NT2/D1 (cell line): ENCODE measurements around the gene LRRC2.
"Not testable (repeated sequence)": the region's sequence is repeated elsewhere in the genome, so short reads cannot be mapped to it uniquely, and the experiment has no call there.

Experiments used
- DNase-seq: peaks from one replicate; pipeline ENCODE4 v3.0.0-alpha.2; 2011; ENCODE audit warnings: low read depth, low spot score
- H3K27me3 ChIP-seq: 2 replicates; pipeline ENCODE4 v1.6.0; 2011; ENCODE audit warnings: mild to moderate bottlenecking; ENCODE audit not compliant: insufficient read length, insufficient read depth
- H3K36me3 ChIP-seq: 2 replicates; pipeline ENCODE4 v1.6.1; 2011; ENCODE audit warnings: mild to moderate bottlenecking, low read length, mixed read lengths; ENCODE audit not compliant: insufficient read depth, insufficient read length
- H3K4me1 ChIP-seq: 2 replicates; pipeline ENCODE4 v1.5.1; 2011; ENCODE audit not compliant: insufficient read depth, insufficient read length
- H3K4me3 ChIP-seq: 2 replicates; pipeline ENCODE4 v1.5.1; 2011; ENCODE audit warnings: low read depth; ENCODE audit not compliant: insufficient read length
- H3K9ac ChIP-seq: 2 replicates; pipeline ENCODE4 v1.6.0; 2011; ENCODE audit warnings: low read depth; ENCODE audit not compliant: insufficient read length
- H3K9me3 ChIP-seq: 2 replicates; pipeline ENCODE4 v1.5.1; 2011; ENCODE audit warnings: mild to moderate bottlenecking, low read length; ENCODE audit not compliant: insufficient read depth
- SUZ12 ChIP-seq: IDR thresholded peaks from 2 replicates; pipeline ENCODE4 v1.6.1; 2011; ENCODE audit not compliant: insufficient read length, insufficient read depth; ENCODE audit errors: extremely low read depth
- YY1 ChIP-seq: IDR thresholded peaks from 2 replicates; pipeline ENCODE4 v1.6.1; 2011; ENCODE audit not compliant: insufficient read length, insufficient read depth
- ZNF274 ChIP-seq: IDR thresholded peaks from 2 replicates; pipeline ENCODE4 v1.6.1; 2011; ENCODE audit warnings: mild to moderate bottlenecking, low read depth, low read length

LRRC2 gene

GRCh38 chr3:46551615-46552014, 14.5 kb downstream of the LRRC2 start:
- no peak overlapping the region for H3K9ac ChIP-seq
- H3K4me1 ChIP-seq: peaks cover 6% of the 10 kb centered on the region
- H3K27me3 ChIP-seq: no peaks in the 10 kb centered on the region
- TF ChIP-seq YY1 (no peak), ZNF274 (no peak), SUZ12 (no peak)
- no peak for DNase-seq
- no peaks in the 10 kb centered on the region for H3K36me3 ChIP-seq
- H3K4me3 ChIP-seq: no peak overlapping the region
- peaks cover 8% of the 10 kb centered on the region; the same call in 1 of the 2 replicates for H3K9me3 ChIP-seq

- Histone ChIP-seq H3K4me3 (no peak overlapping the region), H3K4me1 (peaks cover 6% of the 10 kb centered on the region), H3K9me3 (peaks cover 8% of the 10 kb centered on the region; the same call in 1 of the 2 replicates), H3K27me3 (no peaks in the 10 kb centered on the region), H3K9ac (no peak overlapping the region), H3K36me3 (no peaks in the 10 kb centered on the region)
- DNase-seq: no peak
- TF ChIP-seq YY1: no peak
- no peak for TF ChIP-seq ZNF274
- TF ChIP-seq SUZ12: no peak
Observed at GRCh38 chr3:46549989-46550388, 16.1 kb downstream of the LRRC2 start.

GRCh38 chr3:46549408-46549904, 16.6 kb downstream of the LRRC2 start:
- no peak overlapping the region for H3K9ac ChIP-seq
- TF ChIP-seq SUZ12 (no peak), ZNF274 (no peak), YY1 (no peak)
- peaks cover 8% of the 10 kb centered on the region; the same call in 1 of the 2 replicates for H3K9me3 ChIP-seq
- peaks cover 10% of the 10 kb centered on the region for H3K4me1 ChIP-seq
- H3K4me3 ChIP-seq: no peak overlapping the region
- no peaks in the 10 kb centered on the region for H3K27me3 ChIP-seq
- no peaks in the 10 kb centered on the region for H3K36me3 ChIP-seq
- DNase-seq: no peak

- not testable (repeated sequence) for H3K9ac ChIP-seq, H3K36me3 ChIP-seq, H3K4me3 ChIP-seq, H3K9me3 ChIP-seq, H3K27me3 ChIP-seq, DNase-seq
- peaks cover 10% of the 10 kb centered on the region for H3K4me1 ChIP-seq
Observed at GRCh38 chr3:46548611-46549010, 17.5 kb downstream of the LRRC2 start.

- H3K9me3 ChIP-seq: peaks cover 8% of the 10 kb centered on the region; the same call in 1 of the 2 replicates
- TF ChIP-seq YY1: no peak
- TF ChIP-seq ZNF274: no peak
- TF ChIP-seq SUZ12: no peak
- no peak for DNase-seq
- H3K27me3 ChIP-seq: no peaks in the 10 kb centered on the region
- no peak overlapping the region for H3K9ac ChIP-seq
- peaks cover 10% of the 10 kb centered on the region for H3K4me1 ChIP-seq
- no peaks in the 10 kb centered on the region for H3K36me3 ChIP-seq
- H3K4me3 ChIP-seq: no peak overlapping the region
Observed at GRCh38 chr3:46546896-46547440, 19.1 kb downstream of the LRRC2 start.

GRCh38 chr3:46545818-46546630, 20.1 kb downstream of the LRRC2 start:
- H3K4me3 ChIP-seq: no peak overlapping the region
- H3K27me3 ChIP-seq: no peaks in the 10 kb centered on the region
- H3K36me3 ChIP-seq: no peaks in the 10 kb centered on the region
- no peak for DNase-seq
- H3K4me1 ChIP-seq: peaks cover 10% of the 10 kb centered on the region
- TF ChIP-seq YY1: no peak
- TF ChIP-seq ZNF274: no peak
- no peak for TF ChIP-seq SUZ12
- peaks cover 8% of the 10 kb centered on the region; the same call in 1 of the 2 replicates for H3K9me3 ChIP-seq
- no peak overlapping the region for H3K9ac ChIP-seq

GRCh38 chr3:46544771-46545503, 21.2 kb downstream of the LRRC2 start:
- TF ChIP-seq ZNF274 (no peak), SUZ12 (no peak), YY1 (no peak)
- Histone ChIP-seq H3K36me3 (no peaks in the 10 kb centered on the region), H3K27me3 (no peaks in the 10 kb centered on the region), H3K9me3 (peaks cover 8% of the 10 kb centered on the region; the same call in 1 of the 2 replicates), H3K4me1 (peaks cover 10% of the 10 kb centered on the region), H3K4me3 (no peak overlapping the region), H3K9ac (no peak overlapping the region)
- no peak for DNase-seq
